ENCODE results near the gene PDE8A. TPM values are rescaled to one million over a fixed set of nuclear protein-coding genes. Genes with fewer than 3 reads are reported as not detected.
"Not testable (repeated sequence)": the region's sequence is repeated elsewhere in the genome, so short reads cannot be mapped to it uniquely, and the experiment has no call there.

PDE8A gene
- total RNA-seq, 1 donor, result 26.2 TPM

- peak overlapping the region; percentile 84 for H3K4me3 ChIP-seq (ENCODE audit: low read depth, low read length)
- TF ChIP-seq, protein P1, sequence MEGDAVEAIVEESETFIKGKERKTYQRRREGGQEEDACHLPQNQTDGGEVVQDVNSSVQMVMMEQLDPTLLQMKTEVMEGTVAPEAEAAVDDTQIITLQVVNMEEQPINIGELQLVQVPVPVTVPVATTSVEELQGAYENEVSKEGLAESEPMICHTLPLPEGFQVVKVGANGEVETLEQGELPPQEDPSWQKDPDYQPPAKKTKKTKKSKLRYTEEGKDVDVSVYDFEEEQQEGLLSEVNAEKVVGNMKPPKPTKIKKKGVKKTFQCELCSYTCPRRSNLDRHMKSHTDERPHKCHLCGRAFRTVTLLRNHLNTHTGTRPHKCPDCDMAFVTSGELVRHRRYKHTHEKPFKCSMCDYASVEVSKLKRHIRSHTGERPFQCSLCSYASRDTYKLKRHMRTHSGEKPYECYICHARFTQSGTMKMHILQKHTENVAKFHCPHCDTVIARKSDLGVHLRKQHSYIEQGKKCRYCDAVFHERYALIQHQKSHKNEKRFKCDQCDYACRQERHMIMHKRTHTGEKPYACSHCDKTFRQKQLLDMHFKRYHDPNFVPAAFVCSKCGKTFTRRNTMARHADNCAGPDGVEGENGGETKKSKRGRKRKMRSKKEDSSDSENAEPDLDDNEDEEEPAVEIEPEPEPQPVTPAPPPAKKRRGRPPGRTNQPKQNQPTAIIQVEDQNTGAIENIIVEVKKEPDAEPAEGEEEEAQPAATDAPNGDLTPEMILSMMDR (IDR thresholded peaks at IDR 0.05; ENCODE audit: insufficient read depth, low read length), result peak; percentile 14
Observed at GRCh38 chr15:84981054-84981710, 474 bp upstream of the PDE8A start.

DNA sequence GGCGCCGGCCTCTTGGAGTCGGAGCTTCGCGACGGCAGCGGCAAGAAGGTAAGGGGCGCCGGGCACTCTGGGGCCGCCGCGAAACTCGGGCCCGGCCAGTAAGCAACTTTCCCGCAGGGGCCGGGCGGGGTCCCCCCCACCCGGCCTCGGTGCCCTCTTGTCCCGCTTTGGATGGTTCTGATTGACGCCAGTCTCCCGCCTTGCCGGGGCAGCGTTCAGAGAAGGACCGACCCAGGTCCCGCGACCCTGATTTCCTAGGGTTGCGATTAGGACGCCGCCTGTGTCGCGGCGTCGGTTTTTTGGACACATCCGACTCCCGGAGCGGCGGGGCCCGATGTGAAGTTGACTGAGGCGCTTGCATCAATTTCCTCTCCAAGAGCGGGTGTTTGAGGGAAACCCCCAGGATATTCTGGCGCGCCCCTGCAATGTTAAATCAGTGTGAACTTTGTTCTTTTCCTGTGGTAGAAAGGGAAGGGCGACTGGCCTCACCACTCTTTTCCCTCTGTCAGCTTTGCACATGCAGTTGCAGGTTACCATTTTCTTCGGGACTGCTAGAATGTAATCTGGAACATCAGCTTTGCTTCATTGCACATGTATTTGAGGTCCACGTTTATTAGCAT is 755 bp downstream of the PDE8A start:
- peak; percentile 41 for DNase-seq (ENCODE audit: low read depth)
- peak overlapping the region; percentile 75 for H3K4me3 ChIP-seq (ENCODE audit: low read depth, low read length)
- TF ChIP-seq, protein P1 (IDR thresholded peaks at IDR 0.05; ENCODE audit: insufficient read depth, low read length), result no peak

More at GRCh38 chr15:84981054-84981710, 474 bp upstream of the PDE8A start:
- DNase-seq (ENCODE audit: low read depth), result peak; percentile 95

DNA sequence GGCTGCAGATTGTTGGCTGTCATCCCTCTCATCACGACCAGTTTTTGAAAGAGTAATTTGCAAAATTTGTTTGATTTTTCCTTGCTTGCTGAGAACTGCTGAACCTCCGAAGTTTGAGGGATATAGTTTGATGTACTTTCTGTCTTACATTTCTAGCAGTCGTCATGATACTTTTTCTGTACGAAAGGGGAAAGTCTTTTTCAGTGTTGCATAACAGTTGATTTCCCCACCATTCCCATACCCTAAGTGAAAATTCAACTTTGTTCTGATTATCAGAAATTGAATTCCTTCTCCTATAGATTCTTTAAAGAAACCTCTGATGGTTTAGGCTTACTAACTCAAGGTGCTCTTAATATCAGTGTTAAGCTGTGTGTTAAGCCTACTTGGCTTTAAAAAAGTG is 1.6 kb downstream of the PDE8A start:
- peak overlapping the region; percentile 75 for H3K4me3 ChIP-seq (ENCODE audit: low read depth, low read length)
- no peak for DNase-seq (ENCODE audit: low read depth)
- TF ChIP-seq, protein P1 (IDR thresholded peaks at IDR 0.05; ENCODE audit: insufficient read depth, low read length), result no peak

- H3K4me3 ChIP-seq (ENCODE audit: low read depth, low read length), result no peak overlapping the region
- TF ChIP-seq, protein P1 (IDR thresholded peaks at IDR 0.05; ENCODE audit: insufficient read depth, low read length), result no peak
- no peak for DNase-seq (ENCODE audit: low read depth)
Observed at GRCh38 chr15:84983711-84984110, 2.1 kb downstream of the PDE8A start.

GRCh38 chr15:84985158-84985557 is 3.5 kb downstream of the PDE8A start:
- TF ChIP-seq, protein P1 (IDR thresholded peaks at IDR 0.05; ENCODE audit: insufficient read depth, low read length), result no peak
- no peak for DNase-seq (ENCODE audit: low read depth)
- H3K4me3 ChIP-seq (ENCODE audit: low read depth, low read length), result no peak overlapping the region

- H3K4me3 ChIP-seq (ENCODE audit: low read depth, low read length); DNase-seq (ENCODE audit: low read depth): not testable (repeated sequence)
Observed at GRCh38 chr15:84987351-84987750, 5.7 kb downstream of the PDE8A start.

DNA sequence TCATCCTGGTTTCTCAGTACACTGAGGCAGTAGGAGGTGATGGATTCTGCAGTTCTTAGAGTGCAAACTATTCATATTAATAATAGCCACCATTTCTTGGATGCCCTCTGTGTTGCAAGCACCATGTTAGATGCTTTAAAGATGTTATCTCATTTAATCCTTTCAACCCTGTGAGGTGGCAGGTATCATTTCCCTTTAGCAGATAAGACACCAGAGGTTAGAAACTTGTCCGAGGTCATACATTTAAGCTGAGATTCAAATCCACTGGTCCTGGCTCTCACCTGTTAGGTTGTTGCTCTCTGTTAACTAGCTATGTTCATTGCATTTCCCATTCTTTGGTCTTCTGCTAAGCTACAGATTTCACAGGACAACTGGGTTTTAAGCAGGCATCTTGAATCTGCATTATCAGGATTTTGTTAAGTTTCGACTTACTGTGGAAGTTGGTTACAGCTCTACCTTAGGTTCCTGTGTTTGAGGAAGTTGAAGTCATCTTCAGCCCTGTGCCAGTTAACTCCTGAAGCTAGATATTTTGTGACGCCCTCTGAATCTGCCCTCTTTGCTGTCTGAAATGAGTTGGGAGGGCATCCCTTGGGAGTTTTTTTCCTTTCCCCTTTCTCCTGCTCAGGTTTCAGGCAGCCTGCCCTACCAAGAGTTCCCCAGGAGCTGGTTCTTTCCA is 6.4 kb downstream of the PDE8A start:
- no peak overlapping the region for H3K4me3 ChIP-seq (ENCODE audit: low read depth, low read length)
- DNase-seq (ENCODE audit: low read depth), result no peak
- TF ChIP-seq, protein P1 (IDR thresholded peaks at IDR 0.05; ENCODE audit: insufficient read depth, low read length), result no peak
